ENCODE results near the gene GSE1.
A peak's percentile ranks its signal among the peaks of the same experiment; 100 is the strongest.

Gene GSE1

DNA sequence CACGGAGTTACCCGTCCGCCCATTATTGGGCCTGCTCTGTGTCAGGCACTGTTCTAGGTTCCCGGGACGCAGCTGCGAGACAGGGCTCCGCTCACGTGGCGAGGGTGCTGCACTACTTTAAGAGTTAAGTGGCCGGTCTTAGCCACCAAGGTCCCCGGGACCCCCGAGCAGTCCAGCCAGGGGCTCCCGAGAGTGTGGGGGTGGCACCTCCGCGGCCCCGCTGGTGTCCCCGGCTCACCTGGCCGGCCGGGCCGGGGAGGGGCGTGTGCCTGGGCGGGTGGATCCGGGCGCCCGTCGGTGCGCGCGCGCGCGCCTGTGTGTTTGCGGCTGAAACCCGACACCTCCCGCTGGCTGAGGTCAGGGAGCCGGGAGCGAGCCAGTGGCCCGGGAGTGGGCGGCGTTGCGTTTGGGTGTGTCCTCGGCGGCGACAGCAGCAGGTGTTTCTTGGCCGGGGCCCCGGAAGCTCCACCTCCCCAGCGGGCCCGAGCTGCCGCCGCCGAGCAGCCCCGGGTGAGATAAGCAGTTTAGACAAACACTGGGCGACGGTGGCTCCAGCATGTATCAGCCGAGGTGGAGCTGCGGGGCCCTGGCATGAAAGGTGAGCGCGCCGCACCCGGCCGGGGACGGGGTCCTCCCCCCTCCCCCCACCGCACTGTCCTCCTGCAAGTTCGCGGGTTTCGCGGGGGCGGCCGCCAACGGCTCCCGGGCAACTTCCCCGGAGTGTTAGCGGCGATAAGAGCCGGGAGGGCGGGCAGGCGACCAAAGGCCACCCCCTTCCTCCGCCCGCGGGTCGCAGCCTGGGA, at the start of gene GSE1:
TSS of gene GSE1 (plus strand) at position 522 of the 803 bp plus-strand sequence. CDS start at position 592, 70 bp downstream.
- DNase-seq (ENCODE audit: low read depth), result peak; percentile 25

DNA sequence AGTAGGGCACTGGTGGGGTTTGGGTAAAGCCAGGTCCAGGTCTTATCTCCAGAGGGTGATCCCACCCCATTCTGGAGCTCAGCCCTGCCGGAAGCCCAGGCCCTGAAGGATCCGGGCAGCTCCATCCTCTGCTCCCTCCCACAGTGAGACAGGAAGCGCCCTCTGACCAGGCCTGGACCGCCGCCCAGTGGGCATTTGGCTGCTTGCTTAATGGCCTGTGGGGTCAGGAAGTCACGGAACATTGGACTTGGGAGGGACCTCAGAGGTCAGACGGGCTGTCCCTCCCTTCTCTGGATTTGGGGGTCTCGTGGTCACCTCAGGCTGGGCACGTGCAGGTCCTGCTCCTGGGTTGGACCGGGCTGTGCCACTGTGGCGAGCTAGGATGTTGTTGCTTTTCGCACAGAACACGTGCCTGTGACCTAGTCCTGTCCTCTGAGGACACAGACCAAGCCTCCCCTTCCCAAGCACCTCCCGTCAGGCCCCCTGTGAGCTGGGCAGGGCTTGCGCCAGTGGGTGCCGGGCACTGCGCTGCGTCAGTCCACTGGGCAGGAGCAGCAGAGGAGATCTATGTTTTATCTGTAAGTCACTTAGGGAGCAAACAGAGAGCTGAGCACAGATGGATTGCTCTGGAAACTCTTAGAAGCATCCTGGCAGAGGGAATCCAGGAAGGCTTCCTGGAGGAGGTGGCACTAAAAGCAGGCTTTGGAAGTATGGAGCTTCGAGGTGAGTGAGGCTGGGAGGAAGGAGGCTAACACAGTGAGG, 49.4 kb upstream of the GSE1 start:
- no peak for DNase-seq (ENCODE audit: low read depth)

GRCh38 chr16:85564277-85565051, 48.7 kb upstream of the GSE1 start:
- DNase-seq (ENCODE audit: low read depth), result no peak

DNA sequence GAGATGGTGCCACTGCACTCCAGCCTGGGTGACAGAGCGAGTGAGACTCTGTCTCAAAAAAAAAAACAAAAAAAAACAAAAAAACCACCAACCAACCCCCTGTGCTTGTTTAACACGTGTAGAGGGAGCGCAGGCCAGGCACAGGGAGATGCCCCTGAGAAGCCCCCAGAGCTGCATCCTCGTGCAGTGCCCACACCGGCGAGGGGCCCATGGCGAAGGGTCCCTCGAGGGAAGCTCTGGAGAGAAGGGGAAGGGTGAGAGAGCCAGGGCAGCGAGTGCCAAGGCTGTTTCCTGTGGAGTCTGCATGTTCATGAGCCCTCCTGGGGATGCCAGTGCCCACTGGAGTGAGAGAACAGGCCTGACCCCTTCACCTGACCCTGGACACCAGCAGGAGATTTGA, 47.8 kb upstream of the GSE1 start:
- no peak for DNase-seq (ENCODE audit: low read depth)

DNA sequence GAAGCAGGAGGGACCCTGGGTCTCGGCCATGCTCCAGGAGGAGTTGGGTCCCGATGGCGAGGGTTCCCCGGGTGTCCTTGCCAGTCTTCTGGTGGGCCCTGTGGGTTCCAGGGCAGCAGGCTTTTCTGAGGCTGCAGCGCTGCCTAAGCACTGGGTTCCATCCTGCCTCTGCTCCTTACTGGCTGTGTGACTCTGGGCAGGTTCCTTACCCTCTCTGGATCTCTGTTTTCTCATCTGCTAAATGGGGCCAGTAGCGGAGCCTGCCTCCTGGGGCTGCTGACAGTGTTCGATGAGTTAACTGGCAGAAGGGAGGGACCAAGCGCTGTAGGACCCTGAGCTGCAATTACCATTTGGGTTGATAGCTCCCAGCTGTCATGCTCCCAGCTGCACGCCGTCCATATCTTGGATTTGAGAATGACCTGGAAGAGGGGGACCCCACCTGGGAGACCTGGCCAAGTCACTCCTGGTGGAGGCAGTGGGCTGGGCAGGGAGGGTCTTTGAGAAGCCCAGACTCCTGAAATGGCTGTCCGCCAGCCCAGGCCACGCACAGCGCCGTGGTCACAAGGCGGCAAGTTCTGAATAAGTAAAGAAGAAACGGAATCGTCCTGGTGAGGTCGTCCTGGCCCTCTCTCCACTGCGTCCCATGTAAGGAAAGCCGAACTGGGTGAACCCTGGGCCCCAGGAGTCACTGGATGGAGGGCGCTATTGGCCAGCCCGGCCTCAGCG, 47.2 kb upstream of the GSE1 start:
- no peak for DNase-seq (ENCODE audit: low read depth)

DNA sequence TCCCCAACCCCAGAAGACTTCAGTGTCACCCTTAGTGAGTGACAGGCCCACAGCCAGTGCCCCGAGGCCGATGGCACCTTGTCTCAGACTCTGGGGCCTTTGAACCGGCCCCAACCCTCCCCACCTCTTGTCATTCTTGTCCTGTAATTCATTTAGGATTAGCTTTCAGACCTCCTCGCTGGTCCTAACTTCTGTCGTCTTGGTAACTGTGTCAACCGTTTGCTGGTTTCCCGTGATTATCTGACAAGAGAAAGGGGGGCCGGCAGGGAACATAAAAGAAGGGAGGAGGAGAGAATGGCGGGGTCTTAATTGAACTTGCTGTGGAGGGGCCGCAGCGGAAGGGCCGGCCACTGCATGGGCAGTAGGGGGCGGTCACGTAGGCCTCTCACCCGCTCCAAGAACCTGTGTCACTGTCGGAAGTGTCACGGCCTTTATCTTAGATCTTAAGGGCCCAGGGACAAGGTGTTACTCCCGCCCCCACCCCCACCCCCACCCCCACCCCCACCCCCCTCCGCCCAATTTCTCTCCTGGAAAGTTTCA, 46.5 kb upstream of the GSE1 start:
- no peak for DNase-seq (ENCODE audit: low read depth)

GRCh38 chr16:85567101-85567866, 45.8 kb upstream of the GSE1 start:
- DNase-seq (ENCODE audit: low read depth), result no peak

- no peak for DNase-seq (ENCODE audit: low read depth)
These were observed 45.2 kb upstream of the GSE1 start for GRCh38 chr16:85567935-85568334.

DNA sequence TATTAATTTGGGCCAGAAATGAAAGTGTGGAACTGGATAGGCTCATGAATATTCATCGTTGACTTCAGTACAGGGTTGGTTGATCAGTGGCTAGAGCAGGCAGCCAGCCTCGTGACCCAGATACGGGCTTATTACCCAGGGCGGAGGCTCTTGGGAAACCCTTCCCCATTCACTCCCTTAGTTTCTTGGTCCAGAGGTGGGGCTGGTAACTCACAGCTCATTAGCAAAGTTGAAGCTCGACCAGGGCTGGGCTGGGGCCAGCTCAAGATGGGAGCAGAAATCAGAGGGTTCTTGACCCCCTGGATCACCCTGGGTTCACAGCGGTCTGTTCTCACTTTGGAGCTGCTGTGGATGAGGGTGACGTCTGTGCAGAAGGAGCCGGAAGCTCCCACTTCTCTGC, 44.6 kb upstream of the GSE1 start:
- DNase-seq (ENCODE audit: low read depth), result no peak

DNA sequence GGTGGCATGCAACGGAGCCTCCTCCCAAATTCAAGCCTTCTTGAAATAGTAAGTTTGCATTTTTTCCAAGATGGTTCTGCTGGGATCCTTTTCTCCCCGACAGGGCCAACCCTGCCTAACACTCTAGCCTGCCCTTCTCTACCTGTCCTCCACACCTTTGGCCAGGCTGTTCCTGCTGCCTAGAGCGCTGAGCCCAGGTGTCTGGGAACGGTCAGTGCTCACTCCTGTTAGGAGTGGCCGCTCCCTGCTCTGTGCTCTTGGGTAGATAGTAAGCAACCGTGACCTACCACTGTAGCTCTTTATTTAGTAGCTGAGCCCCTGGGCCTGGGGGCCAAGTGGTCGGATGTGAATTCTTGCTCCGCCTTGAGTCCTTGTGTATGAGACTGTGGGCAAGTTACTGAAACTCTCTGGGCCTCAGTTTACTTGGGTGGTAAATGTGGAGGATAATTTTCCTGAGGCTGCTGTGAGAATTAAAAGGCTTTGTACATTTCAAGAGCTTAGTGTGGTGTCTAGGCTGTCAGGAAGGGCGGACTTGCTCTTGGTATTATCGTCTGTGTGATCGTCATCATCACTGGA, 44.0 kb upstream of the GSE1 start:
- no peak for DNase-seq (ENCODE audit: low read depth)

DNA sequence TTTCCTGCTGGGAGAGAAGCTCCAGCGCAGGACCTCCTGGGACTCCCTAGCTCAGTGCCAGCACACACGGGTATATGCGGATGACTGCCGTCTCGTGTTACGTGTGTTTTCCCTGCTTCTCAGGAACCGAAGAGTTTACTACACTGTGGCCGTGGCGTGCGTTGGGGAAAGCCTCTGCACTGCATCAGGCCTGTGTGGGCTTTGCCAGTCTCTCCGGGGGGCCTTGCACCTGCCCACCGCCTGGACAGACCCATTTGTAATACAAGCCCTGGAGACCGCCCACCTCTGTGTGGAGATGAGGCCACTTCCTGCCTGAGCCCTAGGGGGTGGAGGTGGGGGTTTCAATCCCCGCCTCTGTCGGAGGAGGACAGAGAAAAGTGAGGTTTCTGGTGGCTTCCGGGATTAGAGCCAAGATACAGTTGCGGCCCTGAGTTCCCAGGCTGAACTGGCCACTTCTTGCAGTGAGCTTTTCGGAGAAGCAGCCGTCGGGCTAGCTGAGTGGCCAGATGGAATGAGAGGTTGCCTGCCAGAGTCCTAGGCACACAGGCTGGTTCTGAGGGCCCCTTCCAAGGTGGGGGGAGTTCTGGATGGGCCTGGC, 43.4 kb upstream of the GSE1 start:
- no peak for DNase-seq (ENCODE audit: low read depth)

DNA sequence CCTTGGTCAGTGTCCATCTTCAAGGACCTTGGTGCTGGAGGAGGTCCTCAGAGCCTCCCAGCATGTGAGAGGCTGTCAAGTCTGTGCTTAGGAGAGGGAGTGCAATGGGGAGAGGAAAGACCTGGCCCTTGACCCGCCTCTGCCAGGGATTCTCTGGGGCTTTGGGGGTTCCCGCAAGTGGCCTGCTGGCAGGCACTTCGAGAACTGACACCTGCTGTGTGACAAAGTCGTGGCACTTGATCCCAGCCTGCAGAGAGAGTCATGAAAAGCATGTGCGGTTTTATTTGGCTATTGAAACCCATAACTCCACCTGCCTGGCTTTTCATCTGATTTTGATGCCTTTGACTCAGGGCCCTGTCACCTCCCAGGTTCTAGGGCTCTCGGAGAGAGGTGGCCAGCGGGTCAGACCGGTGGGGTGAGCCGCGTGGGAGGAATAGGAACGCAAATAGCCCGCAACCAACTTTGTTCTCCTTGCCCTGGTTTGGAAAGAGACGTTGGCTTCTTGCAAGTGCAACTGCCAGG, 42.8 kb upstream of the GSE1 start:
- DNase-seq (ENCODE audit: low read depth), result no peak

DNA sequence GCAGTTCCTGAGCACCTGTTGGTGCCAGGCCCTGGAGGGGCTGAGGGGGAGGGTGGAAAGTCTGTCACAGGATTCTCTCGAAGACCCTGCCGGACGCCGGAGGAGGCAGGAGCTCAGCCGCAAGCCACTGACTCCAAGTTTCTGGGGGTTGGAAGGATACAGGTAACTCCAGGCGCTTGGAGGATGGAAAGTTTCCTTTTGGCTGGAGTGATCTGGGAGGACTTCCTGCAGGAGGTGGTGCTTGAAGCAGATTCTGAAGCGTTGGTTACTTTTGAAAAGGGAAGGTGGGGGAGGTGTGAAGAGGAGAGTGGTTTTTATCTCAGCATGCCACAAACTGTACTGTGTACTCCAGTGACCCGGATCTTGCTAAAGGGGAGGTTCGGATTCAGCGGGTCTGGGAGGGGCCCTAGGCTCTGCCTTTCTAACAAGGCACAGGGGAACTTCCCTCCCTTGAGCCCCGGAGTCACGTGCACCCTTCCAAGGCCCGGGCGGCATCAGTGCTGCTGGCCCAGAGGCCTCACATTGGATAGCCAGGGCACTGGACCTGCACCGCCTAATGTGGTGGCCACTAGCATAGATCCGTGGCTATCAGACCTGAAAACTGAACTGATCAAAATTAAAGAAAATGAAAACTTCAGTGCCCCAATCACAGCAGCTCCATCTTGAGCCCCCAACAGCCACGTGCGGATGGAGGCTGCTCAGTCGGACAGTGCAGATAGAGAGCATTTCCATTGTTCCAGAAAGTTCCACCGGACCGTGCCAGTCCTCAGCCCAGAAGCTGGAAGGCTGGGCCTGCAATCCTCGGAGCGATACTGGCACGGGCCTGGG, 42.2 kb upstream of the GSE1 start:
- no peak for DNase-seq (ENCODE audit: low read depth)

- DNase-seq (ENCODE audit: low read depth), result no peak
These were observed 41.6 kb upstream of the GSE1 start for GRCh38 chr16:85571563-85571812.

GRCh38 chr16:85571813-85572619, 41.1 kb upstream of the GSE1 start:
- no peak for DNase-seq (ENCODE audit: low read depth)

DNA sequence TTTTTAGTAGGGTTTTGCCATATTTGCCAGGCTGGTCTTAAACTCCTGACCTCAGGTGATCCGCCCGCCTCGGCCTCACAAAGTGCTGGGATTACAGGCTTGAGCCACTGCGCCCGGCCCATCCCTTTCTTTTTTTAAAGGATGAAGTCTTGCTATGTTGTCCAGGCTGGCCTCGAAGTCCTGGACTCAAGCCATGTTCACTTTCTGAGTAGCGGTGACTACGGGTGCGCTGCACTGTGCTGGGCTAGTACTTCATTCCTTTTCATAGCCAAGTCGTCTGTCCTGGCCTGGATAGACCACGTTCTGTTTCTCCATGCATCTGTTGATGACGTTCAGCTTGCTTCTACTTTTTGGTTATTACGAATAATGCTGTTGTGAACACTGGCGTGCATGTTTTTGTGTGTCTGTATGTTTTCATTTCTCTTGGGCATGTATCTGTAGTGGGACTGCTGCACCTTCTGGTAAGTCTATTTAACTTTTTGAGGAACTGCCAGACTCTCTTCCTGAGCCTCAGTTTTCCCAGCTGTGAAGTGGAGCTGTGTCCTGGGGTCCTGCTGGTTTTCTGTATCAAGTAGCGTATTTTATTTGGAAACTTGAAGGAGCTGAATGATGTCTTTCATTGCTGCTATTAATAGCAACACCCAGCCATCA, 40.0 kb upstream of the GSE1 start:
- DNase-seq (ENCODE audit: low read depth), result no peak

GRCh38 chr16:85573696-85574641, 39.2 kb upstream of the GSE1 start:
- DNase-seq (ENCODE audit: low read depth), result no peak

Measured in stimulated activated CD8-positive, alpha-beta memory T cell treated with anti-CD3 and anti-CD28 coated beads, Interleukin-15, amount 100 ng/mL, for 24 hours (primary cell).